IPS-NIHi7 (cell line): Measurements from ENCODE around the gene PPP1R9B.
A peak's percentile ranks its signal among the peaks of the same experiment; 100 is the strongest.

Source experiments
- DNase-seq: peaks from one replicate; pipeline ENCODE4 v3.0.0; 2012; ENCODE audit warnings: mixed read lengths; ENCODE audit errors: extremely low spot score

Gene PPP1R9B

GRCh38 chr17:50125420-50125997 is 25.0 kb downstream of the PPP1R9B start:
- no peak for DNase-seq

DNA sequence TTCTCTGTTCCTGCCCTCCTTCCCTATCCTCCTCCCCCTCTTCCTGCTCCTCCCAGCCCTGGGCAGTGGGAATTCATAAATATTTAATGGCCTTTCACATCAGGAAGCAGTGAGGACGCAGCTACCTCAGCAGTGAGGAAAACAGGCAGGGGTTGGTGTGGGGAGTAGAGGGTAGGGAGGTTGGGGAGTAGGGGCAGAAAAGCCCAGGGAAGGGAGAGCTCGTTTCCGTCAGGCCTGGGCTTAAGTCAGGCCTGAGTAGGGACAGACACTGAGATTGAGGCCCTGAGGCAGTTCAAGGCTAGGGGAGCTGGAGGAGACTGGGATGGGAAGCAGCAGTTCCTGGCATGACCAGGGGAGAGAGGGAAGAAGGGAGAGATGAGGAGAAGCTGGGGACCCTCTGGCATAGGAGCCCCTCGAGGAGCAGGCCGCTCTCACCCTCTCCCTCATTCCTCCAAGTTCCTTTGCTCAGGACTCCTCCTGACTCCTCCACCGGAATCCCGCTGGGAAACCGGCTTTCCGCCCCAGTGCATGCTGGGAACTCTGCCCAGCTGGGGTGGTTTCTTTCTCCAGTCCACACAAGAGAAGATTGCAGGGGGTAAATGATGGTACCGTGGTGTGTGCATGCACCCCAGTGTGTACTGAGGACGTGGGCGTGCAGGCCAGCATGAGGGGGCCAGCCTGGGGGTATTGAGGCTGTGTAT is 26.7 kb downstream of the PPP1R9B start:
- DNase-seq: peak; percentile 57

DNA sequence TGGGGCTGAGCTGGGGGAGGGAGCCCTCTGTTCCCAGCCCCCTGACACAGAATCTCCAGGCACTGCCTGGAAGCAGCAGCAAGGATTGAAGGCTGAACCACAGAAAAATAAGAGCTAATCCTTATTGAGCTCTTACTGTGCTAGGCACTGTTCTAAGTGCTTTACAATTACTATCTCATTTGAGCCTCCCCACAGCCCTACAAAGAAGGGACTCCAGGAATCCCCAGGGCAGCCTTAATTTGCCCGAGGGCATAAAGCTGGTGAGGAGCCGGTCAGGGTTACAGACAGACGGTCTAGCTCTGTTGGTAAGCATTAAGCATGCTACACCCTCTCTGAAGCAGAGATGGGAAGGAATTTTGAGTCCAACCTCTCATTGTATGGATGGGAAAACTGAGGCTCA is 27.5 kb downstream of the PPP1R9B start:
- no peak for DNase-seq

DNA sequence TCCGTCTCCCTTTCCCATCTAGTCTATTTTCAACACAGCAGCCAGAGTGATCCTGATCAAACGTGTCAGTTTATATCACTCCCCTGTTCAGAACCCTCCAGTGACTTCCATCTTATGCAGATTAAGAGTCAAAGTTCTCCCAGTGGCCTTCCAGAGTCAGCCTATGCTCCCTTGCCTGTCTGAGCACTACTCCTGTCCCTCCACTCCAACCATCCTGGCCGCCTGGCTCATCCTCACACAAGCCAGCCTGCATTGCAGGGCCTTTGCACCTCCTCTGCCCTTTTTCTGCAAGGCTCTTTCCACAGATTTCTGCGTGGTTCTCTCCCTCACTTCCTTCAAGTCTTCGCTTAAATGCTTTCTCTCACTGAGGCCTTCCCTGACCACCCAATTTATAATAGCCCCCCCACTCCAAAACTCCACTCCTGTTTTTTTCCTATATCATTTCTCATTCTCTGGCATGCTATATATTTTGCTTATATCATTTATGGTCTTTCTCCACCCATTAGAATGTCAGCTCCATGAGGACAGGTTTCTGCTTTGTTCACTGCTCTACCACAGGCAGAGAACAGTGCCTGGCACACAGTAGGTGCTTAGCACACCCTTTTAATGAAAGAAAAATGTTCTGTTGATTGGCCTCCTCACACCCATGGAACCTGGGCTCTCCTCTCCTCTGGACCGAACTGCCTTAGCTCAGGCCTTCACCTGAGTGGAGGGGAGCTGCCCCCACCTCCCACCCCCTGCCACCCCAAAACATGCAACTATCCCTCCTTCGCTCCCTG is 29.8 kb downstream of the PPP1R9B start:
- no peak for DNase-seq

DNA sequence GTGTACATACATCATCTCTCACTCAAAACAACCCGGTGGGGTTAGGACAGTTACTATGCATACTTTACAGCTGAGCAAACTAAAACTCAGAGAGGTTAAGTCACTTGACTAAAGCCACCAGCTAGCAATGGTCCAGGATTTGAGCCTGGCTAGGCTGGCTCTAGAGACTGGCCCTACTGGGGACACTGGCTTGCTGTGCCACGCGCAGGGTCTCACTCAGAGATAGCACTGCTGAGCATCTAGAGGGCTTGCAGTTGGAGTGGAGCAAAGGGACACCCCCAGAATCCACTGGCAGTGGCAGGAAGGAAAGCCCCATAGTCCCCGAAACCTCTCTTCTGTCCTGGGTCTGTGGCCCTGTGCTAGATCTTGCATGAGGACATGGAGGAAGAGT is 31.7 kb downstream of the PPP1R9B start:
- no peak for DNase-seq

GRCh38 chr17:50118076-50118827 is 32.2 kb downstream of the PPP1R9B start:
- no peak for DNase-seq

DNA sequence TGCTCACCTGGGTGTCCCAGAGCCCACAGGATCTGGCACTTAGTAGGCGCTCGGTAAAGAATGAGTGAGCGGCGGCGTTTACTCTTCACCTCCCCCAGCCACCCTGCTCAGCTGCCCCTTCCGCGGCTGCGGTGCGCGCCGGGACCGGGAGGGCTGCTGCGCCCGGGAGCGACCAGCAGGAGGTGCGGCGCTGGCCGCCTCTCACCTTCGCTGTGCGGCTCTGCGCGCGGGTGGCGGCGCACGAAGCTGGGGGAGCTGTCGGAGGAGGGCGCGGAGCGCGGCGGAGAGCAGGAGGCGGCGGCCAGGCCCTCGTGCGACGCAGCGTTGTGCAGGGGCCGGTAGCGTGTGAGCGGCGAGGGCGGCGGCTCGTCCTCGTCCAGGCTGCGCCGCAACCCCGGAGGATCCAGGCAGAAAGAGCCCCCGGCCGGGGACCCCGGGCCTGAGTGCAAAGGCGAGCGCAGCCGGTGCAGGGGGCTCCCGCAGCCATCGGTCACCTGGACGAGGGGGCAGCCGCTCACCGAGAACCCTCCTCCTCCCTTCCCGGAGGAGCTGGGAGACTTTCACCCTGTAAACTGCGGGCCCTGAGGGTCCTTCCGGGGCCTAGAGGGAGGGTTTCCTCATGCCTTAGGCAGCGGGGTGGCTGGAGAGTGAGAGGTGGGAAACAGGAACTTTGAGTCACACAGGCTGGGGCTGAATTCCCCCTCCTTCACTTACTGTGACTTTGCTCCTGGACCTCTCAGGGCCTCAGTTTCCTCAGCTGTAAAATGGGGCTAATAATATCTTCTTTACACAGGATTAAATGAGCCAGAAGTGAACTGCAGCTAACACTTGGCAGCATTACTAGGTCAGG is 33.0 kb downstream of the PPP1R9B start:
- peak; percentile 82 for DNase-seq

- no peak for DNase-seq
These were observed 34.7 kb downstream of the PPP1R9B start for GRCh38 chr17:50115756-50116155.

DNA sequence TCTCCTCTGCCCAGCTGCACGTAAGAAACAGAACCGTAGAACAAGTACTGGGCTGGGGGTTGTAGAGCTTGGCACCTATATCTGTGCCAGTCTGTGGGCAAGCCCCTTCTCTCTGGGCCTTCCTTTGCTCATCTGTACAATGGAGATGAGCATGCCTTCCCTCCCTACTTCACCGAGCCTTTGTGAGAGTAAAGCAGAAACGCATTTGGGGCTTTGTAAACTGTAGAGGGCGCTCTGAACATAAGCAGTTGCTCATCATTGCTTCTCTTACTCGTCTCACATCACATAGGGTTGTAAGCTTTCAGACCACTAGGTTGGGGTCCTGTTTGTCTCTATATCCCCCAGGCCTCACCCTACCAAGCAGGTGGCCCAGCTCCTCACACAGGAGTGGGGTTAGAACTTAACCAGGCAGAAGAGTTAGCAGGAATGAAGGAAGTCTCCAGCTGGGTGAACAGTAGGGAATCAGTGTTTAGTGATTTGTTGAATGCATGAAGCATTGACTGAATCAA is 35.6 kb downstream of the PPP1R9B start:
- DNase-seq: peak; percentile 74

- no peak for DNase-seq
These were observed 36.1 kb downstream of the PPP1R9B start for GRCh38 chr17:50114401-50114800.

GRCh38 chr17:50113624-50114320 is 36.7 kb downstream of the PPP1R9B start:
- DNase-seq: no peak

DNA sequence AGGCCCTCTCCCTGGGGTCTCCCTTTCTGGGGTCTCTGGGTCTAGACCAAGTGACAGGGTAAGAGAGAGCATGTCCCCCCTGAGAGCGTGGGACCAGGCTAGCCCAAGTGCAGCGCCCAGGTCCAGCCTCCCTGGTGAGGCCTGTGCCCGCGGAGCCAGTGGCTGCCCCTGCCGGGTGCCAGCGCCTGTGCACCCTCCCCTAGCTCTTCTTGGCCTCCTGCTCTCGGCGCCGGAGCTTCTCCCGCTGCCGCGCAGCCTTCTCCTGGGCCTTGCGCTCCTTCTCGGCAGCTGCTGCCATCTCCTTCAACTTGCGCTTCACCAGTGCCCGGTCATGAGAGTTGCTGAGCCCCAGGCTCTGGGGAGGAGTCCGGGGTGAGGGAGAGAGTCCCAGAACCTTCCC is 37.8 kb downstream of the PPP1R9B start:
- DNase-seq: no peak

- DNase-seq: no peak
These were observed 38.5 kb downstream of the PPP1R9B start for GRCh38 chr17:50111673-50112655.

- no peak for DNase-seq
These were observed 39.7 kb downstream of the PPP1R9B start for GRCh38 chr17:50110591-50111349.

DNA sequence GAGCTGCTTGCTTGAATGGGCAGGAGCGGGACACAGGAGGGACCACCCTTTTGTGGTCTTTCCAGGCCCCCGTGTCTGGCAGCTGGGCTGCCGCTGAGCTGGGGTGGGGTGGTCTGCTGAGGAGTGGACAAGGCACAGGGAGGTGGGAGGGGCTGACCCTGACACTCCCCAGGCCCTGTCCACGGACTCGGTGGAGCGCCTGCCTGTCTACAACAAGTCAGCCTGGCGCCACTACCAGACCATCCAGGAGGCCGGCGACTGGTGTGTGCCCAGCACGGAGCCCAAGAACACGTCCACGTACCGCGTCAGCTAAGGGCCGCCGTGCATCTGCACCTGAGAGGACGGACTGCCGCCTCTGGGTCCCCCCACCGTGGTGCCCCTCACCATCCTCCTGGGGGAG is 40.7 kb downstream of the PPP1R9B start:
- DNase-seq: no peak

DNA sequence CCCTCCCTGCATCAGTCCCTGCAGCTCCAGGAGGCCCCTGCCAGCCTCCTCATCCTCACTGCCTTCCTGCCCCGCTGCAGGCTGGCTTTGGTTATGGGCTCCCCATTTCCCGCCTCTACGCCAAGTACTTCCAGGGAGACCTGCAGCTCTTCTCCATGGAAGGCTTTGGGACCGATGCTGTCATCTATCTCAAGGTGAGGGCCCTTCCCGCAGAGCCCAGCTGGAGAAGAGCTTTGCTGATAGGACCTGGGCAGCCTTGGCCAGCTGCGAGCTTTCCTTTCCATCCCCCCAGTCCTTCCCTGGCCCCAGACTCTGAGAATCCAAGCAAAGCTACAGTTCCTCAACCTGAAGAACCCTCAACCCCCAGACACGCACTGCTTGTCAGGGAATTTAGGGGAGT is 41.3 kb downstream of the PPP1R9B start:
- DNase-seq: no peak

DNA sequence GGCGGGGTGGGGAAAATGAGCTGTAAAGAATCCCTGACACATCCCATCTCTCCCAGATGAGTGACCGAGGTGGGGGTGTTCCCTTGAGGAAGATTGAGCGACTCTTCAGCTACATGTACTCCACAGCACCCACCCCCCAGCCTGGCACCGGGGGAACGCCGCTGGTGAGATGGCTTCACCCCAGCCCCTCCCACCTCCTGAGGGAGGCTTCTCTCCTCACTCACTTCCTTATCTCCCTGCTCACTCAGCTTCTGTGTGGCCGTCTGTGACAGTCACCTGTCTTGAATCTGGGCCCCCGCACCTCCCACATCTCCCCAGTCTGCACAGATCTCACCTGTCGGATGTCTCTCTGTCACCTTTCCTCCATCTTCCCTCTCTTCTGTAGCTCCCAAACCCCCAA is 41.9 kb downstream of the PPP1R9B start:
- no peak for DNase-seq

GRCh38 chr17:50107790-50108414 is 42.6 kb downstream of the PPP1R9B start:
- DNase-seq: no peak
